Measurements from ENCODE around the gene TRAPPC3.

DNA sequence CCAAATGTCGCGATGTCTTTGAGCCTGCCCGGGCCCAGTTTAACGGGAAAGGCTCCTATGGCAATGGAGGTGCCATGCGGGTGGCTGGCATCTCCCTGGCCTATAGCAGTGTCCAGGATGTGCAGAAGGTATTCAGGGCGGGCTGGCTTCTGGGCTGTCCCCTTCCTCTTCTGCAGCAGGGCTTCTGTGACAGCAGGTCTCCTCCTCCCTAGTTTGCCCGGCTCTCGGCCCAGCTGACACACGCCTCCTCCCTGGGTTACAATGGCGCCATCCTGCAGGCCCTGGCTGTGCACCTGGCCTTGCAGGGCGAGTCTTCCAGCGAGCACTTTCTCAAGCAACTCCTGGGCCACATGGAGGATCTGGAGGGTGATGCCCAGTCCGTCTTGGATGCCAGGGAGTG, 57.6 kb downstream of the TRAPPC3 start:
- TF ChIP-seq CTCF (IDR thresholded peaks at IDR 0.05; ENCODE audit: insufficient read depth, low read length, poor library complexity, severe bottlenecking) (no peak), EZH2phosphoT487 (conservative IDR thresholded peaks at IDR 0.05; ENCODE audit: low read length) (no peak)

Measured in SU-DHL-6 (cell line).